Measurements from ENCODE around the gene TNMD.

The TNMD gene

GRCh38 chrX:100643956-100644860 is 59.5 kb downstream of the TNMD start, which contains the start of gene SRPX2:
Gene SRPX2, plus strand, starts transcription at chrX:100644199. Its CDS starts 2,124 bp downstream, at chrX:100646323.
- in situ Hi-C loops (cut with MboI; ENCODE audit: low sequenced_read_pairs) = no loop called here

GRCh38 chrX:100645106-100645505 is 60.4 kb downstream of the TNMD start:
- in situ Hi-C loops (cut with MboI; ENCODE audit: low sequenced_read_pairs) = no loop called here

GRCh38 chrX:100647095-100647494 is 62.4 kb downstream of the TNMD start:
- in situ Hi-C loops (cut with MboI; ENCODE audit: low sequenced_read_pairs) = no loop called here

GRCh38 chrX:100647739-100648138 is 63.0 kb downstream of the TNMD start:
- in situ Hi-C loops (cut with MboI; ENCODE audit: low sequenced_read_pairs) = no loop called here

GRCh38 chrX:100648458-100649417 is 64.0 kb downstream of the TNMD start:
- in situ Hi-C loops (cut with MboI; ENCODE audit: low sequenced_read_pairs) = no loop called here

All from hTERT RPE-1 (cell line).